B cell (primary cell): ENCODE measurements around the gene CTNNA3. TPM values are rescaled to one million over a fixed set of nuclear protein-coding genes. Genes with fewer than 3 reads are reported as not detected.

Experiments
- ATAC-seq: fragments of 200-7000 bp; cut with Tn5 transposase; one replicate; pipeline ENCODE4 v1.10.0; 2021; ENCODE audit warnings: low read depth, mild to moderate bottlenecking, moderate number of reproducible peaks, moderate library complexity
- CTCF ChIA-PET: fragments of 350-600 bp; sonication (Branson Sonifier 250); formaldehyde crosslinking; loops from one replicate; lab custom pipeline; 2021; ENCODE audit warnings: antibody characterized with exemption, inconsistent platforms; lab: Charles Lee
- POLR2A ChIA-PET: fragments of 350-600 bp; sonication (Branson Sonifier 250); formaldehyde crosslinking; loops from one replicate; lab custom pipeline; 2021; ENCODE audit warnings: antibody characterized with exemption; lab: Charles Lee
- DNase-seq: peaks from one replicate; pipeline ENCODE4 v3.0.0; 2013
- H2AFZ ChIP-seq: 2 replicates; pipeline ENCODE4 v1.6.1; 2012; ENCODE audit warnings: mild to moderate bottlenecking, low read depth, low read length; ENCODE audit not compliant: insufficient read depth, poor library complexity, severe bottlenecking
- H3K27ac ChIP-seq, 2 donors: 1 replicate in 1 of 2; 2 replicates in 1 of 2; pipeline ENCODE4 v1.5.1; 2012 to 2013; ENCODE audit warnings: low read length in 2 of 2, mild to moderate bottlenecking in 2 of 2, moderate library complexity in 1 of 2
- H3K27me3 ChIP-seq, 4 experiments: fragments of 200-600 bp in 1 of 4; sonication (generic) in 1 of 4; replicated peaks in 1 of 4; 1 replicate in 2 of 4; 2 replicates in 2 of 4; pipeline versions ENCODE4 v1.6.1 to v1.7.0; 2013 to 2016; ENCODE audit warnings: low read length in 3 of 4, mild to moderate bottlenecking in 2 of 4, mixed read lengths in 1 of 4, moderate library complexity in 1 of 4; ENCODE audit not compliant: insufficient read depth in 4 of 4, control insufficient read depth in 3 of 4; ENCODE audit errors: control extremely low read depth in 1 of 4
- H3K36me3 ChIP-seq, 2 experiments: replicated peaks in 1 of 2; 1 replicate in 1 of 2; 2 replicates in 1 of 2; pipeline versions ENCODE4 v1.6.1 to v1.7.1; 2013; ENCODE audit warnings: low read length in 1 of 2; ENCODE audit not compliant: insufficient read depth in 2 of 2, control insufficient read depth in 1 of 2; ENCODE audit errors: control extremely low read depth in 1 of 2, extremely low read depth in 1 of 2
- H3K4me1 ChIP-seq, 2 donors: fragments of 200-600 bp in 1 of 2; sonication (generic) in 1 of 2; 1 replicate in 1 of 2; 2 replicates in 1 of 2; pipeline versions ENCODE4 v1.5.1 to v1.6.1; 2013 to 2017; ENCODE audit warnings: low read length in 2 of 2; ENCODE audit not compliant: control insufficient read depth in 2 of 2, insufficient read depth in 2 of 2
- H3K4me2 ChIP-seq: replicated peaks from 2 replicates; pipeline ENCODE3; 2012; ENCODE audit warnings: mild to moderate bottlenecking, low read depth, low read length; ENCODE audit not compliant: poor library complexity, severe bottlenecking
- H3K4me3 ChIP-seq, 5 experiments: fragments of 200-600 bp in 1 of 5; sonication (generic) in 1 of 5; 1 replicate in 3 of 5; 2 replicates in 2 of 5; pipeline versions ENCODE4 v1.5.1 to v1.7.0; 2011 to 2016; ENCODE audit warnings: low read length in 4 of 5, mild to moderate bottlenecking in 4 of 5, low read depth in 2 of 5, control low read depth in 1 of 5, moderate library complexity in 1 of 5; ENCODE audit not compliant: insufficient read depth in 1 of 5; ENCODE audit errors: control extremely low read depth in 1 of 5, extremely low read depth in 1 of 5
- H3K79me2 ChIP-seq: fragments of 200-600 bp; sonication (generic); one replicate; pipeline ENCODE4 v1.6.0; 2016; ENCODE audit warnings: low read length; ENCODE audit not compliant: control insufficient read depth, insufficient read depth
- H3K9ac ChIP-seq: fragments of 200-600 bp; sonication (generic); 2 replicates; pipeline ENCODE4 v1.6.1; 2017; ENCODE audit warnings: mild to moderate bottlenecking, low read length, moderate library complexity
- H3K9me3 ChIP-seq, 3 donors: one replicate each; pipeline versions ENCODE4 v1.6.1 to v1.7.1; 2013; ENCODE audit warnings: low read length in 2 of 3; ENCODE audit not compliant: control insufficient read depth in 2 of 3, insufficient read depth in 1 of 3; ENCODE audit errors: control extremely low read depth in 1 of 3
- H4K20me1 ChIP-seq: 2 replicates; pipeline ENCODE4 v1.6.0; 2012; ENCODE audit warnings: mild to moderate bottlenecking, low read length; ENCODE audit not compliant: insufficient read depth, control insufficient read depth, poor library complexity, severe bottlenecking
- H3K27ac Mint-ChIP-seq: one replicate; pipeline ENCODE4 v1.8.0; 2021; ENCODE audit warnings: mixed read lengths
- H3K27me3 Mint-ChIP-seq: one replicate; pipeline ENCODE4 v1.8.0; 2021; ENCODE audit warnings: mixed read lengths
- H3K4me1 Mint-ChIP-seq: one replicate; pipeline ENCODE4 v1.8.0; 2021; ENCODE audit warnings: mixed read lengths
- H3K4me3 Mint-ChIP-seq: one replicate; pipeline ENCODE4 v1.8.0; 2021; ENCODE audit warnings: mixed read lengths
- H3K9me3 Mint-ChIP-seq: one replicate; pipeline ENCODE4 v1.8.0; 2022; ENCODE audit warnings: mixed read lengths; ENCODE audit not compliant: insufficient read depth
- EZH2 ChIP-seq: IDR thresholded peaks from 2 replicates; pipeline ENCODE4 v1.6.1; 2012; ENCODE audit warnings: borderline replicate concordance, low read depth, mild to moderate bottlenecking, moderate library complexity, low read length; ENCODE audit not compliant: insufficient read depth, poor library complexity, severe bottlenecking
- WGBS: methylation state at CpG from one replicate; pipeline ENCODE4 v1.1.5; 2013; ENCODE audit warnings: missing lambda C conversion rate; ENCODE audit not compliant: insufficient coverage; 5-methylcytosine and 5-hydroxymethylcytosine counted together
- intact Hi-C: fragments of 100-400 bp; cut with micrococcal nuclease; formaldehyde crosslinking; loops from one replicate; pipeline ENCODE4 v1.10.0; 2022
- polyA plus RNA-seq: library from polyadenylated mRNA; depleted of rRNA; stranded (reverse); fragments of >200 nt; gene quantifications from 2 replicates; pipeline ENCODE4 v1.2.3, GENCODE V29; 2012
- total RNA-seq, 2 donors: library from RNA; stranded (reverse); fragments of 120-200 nt in 1 of 2; gene quantifications; 1 replicate in 1 of 2; 2 replicates in 1 of 2; pipeline versions ENCODE4 v1.2.3 to v1.2.4, GENCODE V29; 2013 to 2022
- TF ChIP-seq, protein P1 (sequence below): fragments of 200-600 bp; IDR thresholded peaks from one replicate; pipeline ENCODE4 v1.8.0; 2022; ENCODE audit warnings: antibody characterized with exemption, mild to moderate bottlenecking

CTNNA3 gene
- total and polyA plus RNA-seq, 2 donors (not counting 1 experiment from before 2014, with no cell fraction given) = 0.01 TPM; not detected in 1

DNA sequence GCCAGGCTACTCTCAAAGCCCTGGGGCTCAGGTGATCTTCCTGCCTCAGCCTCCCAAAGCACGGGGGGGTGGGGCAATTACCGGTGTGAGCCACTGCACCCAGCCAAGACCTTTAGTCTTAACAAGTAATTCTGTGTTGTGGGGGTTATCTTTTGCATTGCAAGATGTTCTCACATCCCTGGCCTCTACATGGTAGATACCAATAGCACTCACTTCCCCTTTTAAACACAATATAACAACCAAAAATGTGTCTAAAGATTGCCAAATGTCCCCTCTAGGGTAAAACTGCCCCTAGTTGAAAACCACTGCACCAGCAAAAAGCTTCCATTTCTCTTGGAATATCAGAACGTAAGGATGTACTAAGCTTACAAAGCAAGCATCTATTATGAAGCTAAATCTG lies 225.0 kb downstream of the CTNNA3 start:
- ChIA-PET POLR2A (no interaction called here), CTCF (interaction anchor here (0.7 kb wide), 1 partner anchor 22 kb away, joined by 3 read pairs; no protein-coding TSS in a partner anchor)
- Histone ChIP-seq H3K27ac (no peak overlapping the region), H3K79me2 (no peaks in the 10 kb centered on the region), H3K4me1 (no peaks in the 10 kb centered on the region), H2AFZ (no peak overlapping the region), H3K4me3 (no peak overlapping the region), H3K36me3 (no peaks in the 10 kb centered on the region), H3K27me3 (no peaks in the 10 kb centered on the region), H3K9ac (no peak overlapping the region), H3K4me2 (no peak overlapping the region), H3K9me3 (no peaks in the 10 kb centered on the region), H4K20me1 (no peaks in the 10 kb centered on the region)
- intact Hi-C loops = no loop called here
- no peak for ATAC-seq
- no peaks in the 10 kb centered on the region for H3K4me1 Mint-ChIP-seq
- 86% methylated on average over 1 of the region's 3 CpGs for WGBS
- peaks cover 4% of the 10 kb centered on the region for H3K27me3 Mint-ChIP-seq
- no peak for TF ChIP-seq EZH2
- TF ChIP-seq, protein P1, sequence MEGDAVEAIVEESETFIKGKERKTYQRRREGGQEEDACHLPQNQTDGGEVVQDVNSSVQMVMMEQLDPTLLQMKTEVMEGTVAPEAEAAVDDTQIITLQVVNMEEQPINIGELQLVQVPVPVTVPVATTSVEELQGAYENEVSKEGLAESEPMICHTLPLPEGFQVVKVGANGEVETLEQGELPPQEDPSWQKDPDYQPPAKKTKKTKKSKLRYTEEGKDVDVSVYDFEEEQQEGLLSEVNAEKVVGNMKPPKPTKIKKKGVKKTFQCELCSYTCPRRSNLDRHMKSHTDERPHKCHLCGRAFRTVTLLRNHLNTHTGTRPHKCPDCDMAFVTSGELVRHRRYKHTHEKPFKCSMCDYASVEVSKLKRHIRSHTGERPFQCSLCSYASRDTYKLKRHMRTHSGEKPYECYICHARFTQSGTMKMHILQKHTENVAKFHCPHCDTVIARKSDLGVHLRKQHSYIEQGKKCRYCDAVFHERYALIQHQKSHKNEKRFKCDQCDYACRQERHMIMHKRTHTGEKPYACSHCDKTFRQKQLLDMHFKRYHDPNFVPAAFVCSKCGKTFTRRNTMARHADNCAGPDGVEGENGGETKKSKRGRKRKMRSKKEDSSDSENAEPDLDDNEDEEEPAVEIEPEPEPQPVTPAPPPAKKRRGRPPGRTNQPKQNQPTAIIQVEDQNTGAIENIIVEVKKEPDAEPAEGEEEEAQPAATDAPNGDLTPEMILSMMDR = no peak
- DNase-seq = no peak
- no peak overlapping the region for H3K4me3 Mint-ChIP-seq
- H3K27ac Mint-ChIP-seq = no peak overlapping the region
- H3K9me3 Mint-ChIP-seq = no peaks in the 10 kb centered on the region

DNA sequence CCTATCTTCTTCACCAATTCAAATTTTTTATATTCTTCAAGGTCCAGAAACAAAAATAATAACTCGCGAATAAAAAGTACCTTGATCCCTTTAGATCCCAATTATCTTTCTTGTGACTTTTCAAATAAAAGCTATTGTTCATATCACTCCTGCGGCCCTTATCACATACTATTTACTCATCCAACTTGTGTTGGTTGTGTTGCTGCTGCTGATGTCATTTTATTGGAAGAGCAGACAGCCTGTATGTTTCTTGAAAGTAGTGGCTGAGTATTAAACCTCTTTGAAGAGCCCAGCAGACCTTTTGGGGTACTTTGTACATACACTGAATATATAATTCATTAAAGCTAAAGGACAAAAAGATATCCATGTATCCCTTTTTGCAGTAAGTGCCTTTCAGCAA lies 231.7 kb downstream of the CTNNA3 start:
- WGBS = no CpG with 5 or more reads among the region's 3 CpGs

More for the DNA sequence above, 231.7 kb downstream of the CTNNA3 start:
- Histone ChIP-seq H2AFZ (no peak overlapping the region), H3K27ac (no peak overlapping the region), H3K9ac (no peak overlapping the region), H3K4me1 (no peaks in the 10 kb centered on the region), H3K4me2 (no peak overlapping the region), H3K79me2 (no peaks in the 10 kb centered on the region), H3K36me3 (no peaks in the 10 kb centered on the region), H3K4me3 (no peak overlapping the region), H4K20me1 (no peaks in the 10 kb centered on the region), H3K9me3 (no peaks in the 10 kb centered on the region), H3K27me3 (no peaks in the 10 kb centered on the region)
- Mint-ChIP-seq H3K9me3 (peaks cover 3% of the 10 kb centered on the region), H3K4me1 (no peaks in the 10 kb centered on the region), H3K27me3 (no peaks in the 10 kb centered on the region), H3K27ac (no peak overlapping the region), H3K4me3 (no peak overlapping the region)
- ChIA-PET CTCF (no interaction called here), POLR2A (no interaction called here)
- DNase-seq (no peak), ATAC-seq (no peak)
- intact Hi-C loops = no loop called here
- TF ChIP-seq, protein P1 = no peak
- no peak for TF ChIP-seq EZH2
